ENCODE measurements around the gene GRK5.

Gene GRK5

DNA sequence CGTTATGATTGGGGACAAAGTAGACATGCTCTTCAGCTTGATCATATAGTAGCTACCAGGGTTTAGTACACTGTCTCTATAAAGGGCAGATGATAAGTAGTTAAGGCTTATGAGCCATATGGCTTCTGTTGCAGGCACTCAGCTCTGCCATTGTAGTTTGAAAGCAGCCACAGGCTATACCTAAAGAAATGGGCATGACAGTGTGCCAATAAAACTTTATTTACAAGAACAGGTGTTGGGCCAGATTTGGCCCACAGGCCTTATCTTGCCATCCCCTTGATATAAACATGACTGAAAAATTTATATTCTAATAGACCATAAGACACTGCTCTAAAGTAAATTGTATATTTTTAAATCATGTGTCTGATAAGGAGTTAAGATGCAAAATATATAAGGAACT is 36.6 kb downstream of the GRK5 start:
- H3K4me2 ChIP-seq (ENCODE audit: low read depth, low read length): no peak overlapping the region
- no peak overlapping the region for H3K27ac ChIP-seq (ENCODE audit: low read length)
- DNase-seq: no peak
- no peaks in the 10 kb centered on the region for H3K36me3 ChIP-seq (replicated peaks; ENCODE audit: insufficient read depth, low read length)
- no peak overlapping the region for H3K9ac ChIP-seq (ENCODE audit: low read length)
- H3K4me3 ChIP-seq (ENCODE audit: low read length): no peak overlapping the region
- H3K4me1 ChIP-seq (ENCODE audit: low read length): no peaks in the 10 kb centered on the region
- H4K20me1 ChIP-seq (ENCODE audit: insufficient read depth, low read length): no peaks in the 10 kb centered on the region
- no peak overlapping the region for H2AFZ ChIP-seq (ENCODE audit: low read length)
- no peaks in the 10 kb centered on the region for H3K9me2 ChIP-seq (replicated peaks; ENCODE audit: insufficient read depth, low read length)
- TF ChIP-seq EZH2 (optimal IDR thresholded peaks at IDR 0.05; ENCODE audit: low read depth, low read length) (no peak), EZH2phosphoT487 (IDR thresholded peaks at IDR 0.05; ENCODE audit: low read length) (no peak)
- TF ChIP-seq, protein P1, sequence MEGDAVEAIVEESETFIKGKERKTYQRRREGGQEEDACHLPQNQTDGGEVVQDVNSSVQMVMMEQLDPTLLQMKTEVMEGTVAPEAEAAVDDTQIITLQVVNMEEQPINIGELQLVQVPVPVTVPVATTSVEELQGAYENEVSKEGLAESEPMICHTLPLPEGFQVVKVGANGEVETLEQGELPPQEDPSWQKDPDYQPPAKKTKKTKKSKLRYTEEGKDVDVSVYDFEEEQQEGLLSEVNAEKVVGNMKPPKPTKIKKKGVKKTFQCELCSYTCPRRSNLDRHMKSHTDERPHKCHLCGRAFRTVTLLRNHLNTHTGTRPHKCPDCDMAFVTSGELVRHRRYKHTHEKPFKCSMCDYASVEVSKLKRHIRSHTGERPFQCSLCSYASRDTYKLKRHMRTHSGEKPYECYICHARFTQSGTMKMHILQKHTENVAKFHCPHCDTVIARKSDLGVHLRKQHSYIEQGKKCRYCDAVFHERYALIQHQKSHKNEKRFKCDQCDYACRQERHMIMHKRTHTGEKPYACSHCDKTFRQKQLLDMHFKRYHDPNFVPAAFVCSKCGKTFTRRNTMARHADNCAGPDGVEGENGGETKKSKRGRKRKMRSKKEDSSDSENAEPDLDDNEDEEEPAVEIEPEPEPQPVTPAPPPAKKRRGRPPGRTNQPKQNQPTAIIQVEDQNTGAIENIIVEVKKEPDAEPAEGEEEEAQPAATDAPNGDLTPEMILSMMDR (IDR thresholded peaks at IDR 0.05; ENCODE audit: low read length): no peak
- H3K79me2 ChIP-seq (ENCODE audit: low read length): no peaks in the 10 kb centered on the region
- H3K27me3 ChIP-seq (replicated peaks; ENCODE audit: insufficient read depth, low read length): no peaks in the 10 kb centered on the region
- no peaks in the 10 kb centered on the region for H3F3A ChIP-seq (ENCODE audit: insufficient read depth, low read length)
- no peaks in the 10 kb centered on the region for H3K9me3 ChIP-seq (replicated peaks; ENCODE audit: insufficient read depth, low read length)

DNA sequence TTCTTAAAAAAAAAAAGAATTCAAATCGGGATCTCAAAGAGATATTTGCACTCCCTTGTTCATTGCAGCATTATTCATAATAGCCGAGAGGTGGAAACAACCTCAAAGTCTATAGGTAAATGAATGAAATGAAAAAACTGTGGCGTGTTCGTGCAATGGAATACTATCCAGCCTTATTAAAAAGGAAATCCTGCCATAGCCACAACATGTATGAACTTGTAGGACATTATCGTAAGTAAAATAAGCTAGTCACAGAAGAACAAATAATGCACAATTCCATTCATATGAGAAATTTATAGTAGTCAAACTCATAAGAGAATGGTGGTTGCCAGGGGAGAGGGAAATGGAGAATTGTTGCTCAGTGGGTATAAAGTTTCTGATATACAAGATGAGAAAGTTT is 37.9 kb downstream of the GRK5 start:
- TF ChIP-seq EZH2 (optimal IDR thresholded peaks at IDR 0.05; ENCODE audit: low read depth, low read length) (no peak), EZH2phosphoT487 (IDR thresholded peaks at IDR 0.05; ENCODE audit: low read length) (no peak)
- TF ChIP-seq, protein P1 (IDR thresholded peaks at IDR 0.05; ENCODE audit: low read length): no peak
- no peak for DNase-seq
- Histone ChIP-seq H3K27ac (ENCODE audit: low read length) (no peak overlapping the region), H4K20me1 (ENCODE audit: insufficient read depth, low read length) (no peaks in the 10 kb centered on the region), H3F3A (ENCODE audit: insufficient read depth, low read length) (no peaks in the 10 kb centered on the region), H3K27me3 (replicated peaks; ENCODE audit: insufficient read depth, low read length) (no peaks in the 10 kb centered on the region), H3K9me2 (replicated peaks; ENCODE audit: insufficient read depth, low read length) (no peaks in the 10 kb centered on the region), H3K36me3 (replicated peaks; ENCODE audit: insufficient read depth, low read length) (no peaks in the 10 kb centered on the region), H3K9ac (ENCODE audit: low read length) (no peak overlapping the region), H2AFZ (ENCODE audit: low read length) (no peak overlapping the region), H3K4me3 (ENCODE audit: low read length) (no peak overlapping the region), H3K4me1 (ENCODE audit: low read length) (no peaks in the 10 kb centered on the region), H3K79me2 (ENCODE audit: low read length) (no peaks in the 10 kb centered on the region), H3K4me2 (ENCODE audit: low read depth, low read length) (no peak overlapping the region), H3K9me3 (replicated peaks; ENCODE audit: insufficient read depth, low read length) (no peaks in the 10 kb centered on the region)

DNA sequence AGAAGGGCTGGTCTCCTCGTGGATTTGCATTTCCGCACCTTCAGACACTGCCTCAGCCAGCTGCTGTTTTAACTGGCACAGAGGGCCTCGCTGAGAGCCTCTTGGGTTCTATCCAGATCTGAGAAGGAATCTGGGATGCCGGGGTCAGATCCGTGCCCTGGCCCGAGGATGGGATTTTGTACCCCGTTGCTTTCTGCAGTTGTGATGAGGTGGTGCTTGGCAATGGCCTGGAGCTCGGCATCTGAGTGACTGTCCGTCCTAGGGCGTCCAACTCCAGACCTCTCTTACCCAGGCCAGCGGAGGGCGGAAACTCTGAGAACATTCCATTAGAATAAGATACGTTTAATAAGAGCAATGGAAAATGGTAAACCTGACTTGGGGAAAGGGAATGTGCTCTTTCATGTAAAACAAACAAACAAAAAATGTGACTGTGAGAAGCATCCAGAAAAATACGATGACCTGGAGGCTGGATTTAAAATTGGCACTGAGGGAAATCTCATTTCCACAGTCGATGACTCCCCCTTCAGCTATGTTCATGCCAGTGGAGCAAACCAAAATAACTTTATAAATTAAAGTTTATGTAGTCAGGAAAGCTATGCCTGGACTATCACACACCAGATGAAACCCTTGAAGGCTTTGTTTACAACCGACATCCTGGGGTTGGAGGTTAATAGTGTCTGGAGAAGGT is 39.6 kb downstream of the GRK5 start:
- Histone ChIP-seq H3F3A (ENCODE audit: insufficient read depth, low read length) (no peaks in the 10 kb centered on the region), H3K27me3 (replicated peaks; ENCODE audit: insufficient read depth, low read length) (no peaks in the 10 kb centered on the region), H3K9ac (ENCODE audit: low read length) (no peak overlapping the region), H3K9me3 (replicated peaks; ENCODE audit: insufficient read depth, low read length) (no peaks in the 10 kb centered on the region), H3K27ac (ENCODE audit: low read length) (no peak overlapping the region), H3K36me3 (replicated peaks; ENCODE audit: insufficient read depth, low read length) (no peaks in the 10 kb centered on the region), H3K4me1 (ENCODE audit: low read length) (no peaks in the 10 kb centered on the region), H3K4me3 (ENCODE audit: low read length) (no peak overlapping the region), H3K4me2 (ENCODE audit: low read depth, low read length) (no peak overlapping the region), H3K9me2 (replicated peaks; ENCODE audit: insufficient read depth, low read length) (no peaks in the 10 kb centered on the region), H4K20me1 (ENCODE audit: insufficient read depth, low read length) (no peaks in the 10 kb centered on the region), H3K79me2 (ENCODE audit: low read length) (no peaks in the 10 kb centered on the region), H2AFZ (ENCODE audit: low read length) (no peak overlapping the region)
- TF ChIP-seq, protein P1 (IDR thresholded peaks at IDR 0.05; ENCODE audit: low read length): no peak
- no peak for TF ChIP-seq EZH2phosphoT487 (IDR thresholded peaks at IDR 0.05; ENCODE audit: low read length)
- TF ChIP-seq EZH2 (optimal IDR thresholded peaks at IDR 0.05; ENCODE audit: low read depth, low read length): no peak
- DNase-seq: no peak

Data from MM.1S (cell line).